HG03280 (cell line): ENCODE results near the gene RBFOX1.

Source experiments
- ATAC-seq: cut with Tn5 transposase; IDR thresholded peaks from one replicate; pipeline ENCODE4 v1.9.1; 2021; ENCODE audit warnings: mild to moderate bottlenecking, moderate library complexity; ENCODE audit not compliant: unreplicated experiment

Gene RBFOX1

DNA sequence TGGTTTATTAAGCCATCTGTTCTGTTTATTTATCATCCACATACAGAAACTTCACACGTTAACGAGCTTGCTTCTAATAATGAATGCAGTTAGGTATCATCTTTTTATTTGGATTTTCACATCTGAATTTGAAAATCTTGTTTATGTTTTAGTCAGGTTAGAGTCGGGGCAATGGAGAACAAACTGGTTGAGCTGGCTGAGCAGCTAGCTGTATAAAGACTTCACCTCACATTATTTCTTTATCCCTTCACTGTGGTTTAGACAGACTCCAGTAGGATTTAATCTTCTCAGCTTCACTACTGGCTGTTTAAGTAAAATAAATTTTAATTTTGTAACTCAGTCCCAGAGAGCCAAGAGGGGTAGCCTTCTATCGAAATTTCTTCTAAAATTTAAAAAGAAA lies 415.9 kb downstream of the RBFOX1 start:
- no peak for ATAC-seq

DNA sequence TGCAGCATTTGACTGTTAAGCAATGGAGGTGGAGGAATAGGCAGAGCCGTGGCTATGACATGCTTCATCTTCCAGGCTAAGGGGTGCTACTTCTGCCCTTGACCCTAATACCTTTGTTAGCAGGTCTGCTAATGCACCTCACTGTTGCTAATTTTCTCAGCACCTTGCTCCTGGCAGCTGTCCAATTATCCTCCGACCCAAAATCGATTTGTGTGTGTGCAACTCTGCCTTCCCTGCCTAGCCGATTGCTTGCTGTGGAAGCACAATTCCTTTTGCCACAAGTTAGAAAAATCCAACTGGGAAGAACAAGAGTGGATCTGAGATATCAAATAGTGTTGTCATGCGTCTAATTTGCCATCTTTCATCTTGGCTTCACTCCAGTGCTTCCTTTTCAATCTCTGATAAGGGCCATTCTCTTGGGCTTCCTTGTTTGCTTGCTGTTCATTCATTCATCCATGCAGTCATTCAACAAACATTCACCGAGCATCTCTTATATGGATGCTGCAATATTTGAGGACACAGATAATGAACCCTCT lies 422.8 kb downstream of the RBFOX1 start:
- ATAC-seq: no peak
